ENCODE data around the gene TMOD2. TPM values are rescaled to one million over a fixed set of nuclear protein-coding genes. Genes with fewer than 3 reads are reported as not detected.

TMOD2 gene
- total RNA-seq, 1 donor from 2014 or later, result 1.9 TPM

GRCh38 chr15:51844747-51845426, 93.5 kb downstream of the TMOD2 start:
- H3F3A ChIP-seq (ENCODE audit: low read depth), result no peaks in the 10 kb centered on the region
- no peak overlapping the region for H3K27ac ChIP-seq
- peaks cover 17% of the 10 kb centered on the region for H3K4me1 Mint-ChIP-seq
- H3K36me3 Mint-ChIP-seq, result peaks cover 6% of the 10 kb centered on the region
- H3K4me3 Mint-ChIP-seq, result no peak overlapping the region
- peaks cover 17% of the 10 kb centered on the region for H4K20me1 ChIP-seq (ENCODE audit: low read depth)
- H3K36me3 ChIP-seq, result no peaks in the 10 kb centered on the region
- TF ChIP-seq EZH2 (IDR thresholded peaks at IDR 0.05) (no peak), CTCF (IDR thresholded peaks at IDR 0.05) (no peak), EZH2phosphoT487 (IDR thresholded peaks at IDR 0.05) (no peak)
- DNase-seq (ENCODE audit: low spot score), result no peak
- H3K9ac ChIP-seq, result no peak overlapping the region
- no peaks in the 10 kb centered on the region for H3K27me3 ChIP-seq
- no peaks in the 10 kb centered on the region for H3K9me3 Mint-ChIP-seq
- H3K79me2 ChIP-seq (ENCODE audit: low read depth), result peaks cover 45% of the 10 kb centered on the region
- H3K9me3 ChIP-seq (ENCODE audit: low read depth), result no peaks in the 10 kb centered on the region
- peaks cover 8% of the 10 kb centered on the region for H3K4me1 ChIP-seq
- H3K27me3 Mint-ChIP-seq (ENCODE audit: insufficient read depth, low read depth), result peaks cover 3% of the 10 kb centered on the region
- no peak overlapping the region for H3K4me2 ChIP-seq
- H2AFZ ChIP-seq (replicated peaks), result no peak overlapping the region
- H3K4me3 ChIP-seq, result no peak overlapping the region
- H3K27ac Mint-ChIP-seq, result no peak overlapping the region

DNA sequence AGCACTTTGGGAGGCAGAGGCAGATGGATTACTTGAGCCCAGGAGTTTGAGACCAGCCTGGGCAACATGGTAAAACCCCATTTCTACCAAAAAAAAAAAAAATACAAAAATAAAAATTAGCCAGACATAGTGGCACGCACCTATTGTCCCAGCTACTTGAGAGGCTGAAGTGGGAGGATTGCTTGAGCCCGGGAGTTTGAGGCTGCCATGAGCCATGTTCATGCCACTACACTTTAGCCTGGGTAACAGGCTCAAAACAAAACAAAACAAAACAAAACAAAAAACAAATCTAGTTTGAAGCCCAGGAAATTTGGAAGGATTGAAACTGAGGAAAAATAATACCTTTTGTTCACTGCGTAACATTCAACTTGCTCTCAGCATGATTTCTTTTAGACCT, 94.7 kb downstream of the TMOD2 start:
- Histone ChIP-seq H3K4me1 (peaks cover 8% of the 10 kb centered on the region), H3K4me3 (no peak overlapping the region), H2AFZ (replicated peaks) (no peak overlapping the region), H3K9ac (no peak overlapping the region), H3K4me2 (no peak overlapping the region), H3K36me3 (no peaks in the 10 kb centered on the region), H3F3A (ENCODE audit: low read depth) (no peaks in the 10 kb centered on the region), H3K9me3 (ENCODE audit: low read depth) (no peaks in the 10 kb centered on the region), H3K27ac (no peak overlapping the region), H3K79me2 (ENCODE audit: low read depth) (peaks cover 40% of the 10 kb centered on the region), H3K27me3 (no peaks in the 10 kb centered on the region), H4K20me1 (ENCODE audit: low read depth) (peaks cover 12% of the 10 kb centered on the region)
- peaks cover 17% of the 10 kb centered on the region for H3K4me1 Mint-ChIP-seq
- no peak overlapping the region for H3K4me3 Mint-ChIP-seq
- H3K27me3 Mint-ChIP-seq (ENCODE audit: insufficient read depth, low read depth), result peaks cover 5% of the 10 kb centered on the region
- H3K9me3 Mint-ChIP-seq, result no peaks in the 10 kb centered on the region
- no peak overlapping the region for H3K27ac Mint-ChIP-seq
- no peak for DNase-seq (ENCODE audit: low spot score)
- no peak for TF ChIP-seq EZH2phosphoT487 (IDR thresholded peaks at IDR 0.05)
- no peak for TF ChIP-seq EZH2 (IDR thresholded peaks at IDR 0.05)
- no peak for TF ChIP-seq CTCF (IDR thresholded peaks at IDR 0.05)
- H3K36me3 Mint-ChIP-seq, result peaks cover 8% of the 10 kb centered on the region

DNA sequence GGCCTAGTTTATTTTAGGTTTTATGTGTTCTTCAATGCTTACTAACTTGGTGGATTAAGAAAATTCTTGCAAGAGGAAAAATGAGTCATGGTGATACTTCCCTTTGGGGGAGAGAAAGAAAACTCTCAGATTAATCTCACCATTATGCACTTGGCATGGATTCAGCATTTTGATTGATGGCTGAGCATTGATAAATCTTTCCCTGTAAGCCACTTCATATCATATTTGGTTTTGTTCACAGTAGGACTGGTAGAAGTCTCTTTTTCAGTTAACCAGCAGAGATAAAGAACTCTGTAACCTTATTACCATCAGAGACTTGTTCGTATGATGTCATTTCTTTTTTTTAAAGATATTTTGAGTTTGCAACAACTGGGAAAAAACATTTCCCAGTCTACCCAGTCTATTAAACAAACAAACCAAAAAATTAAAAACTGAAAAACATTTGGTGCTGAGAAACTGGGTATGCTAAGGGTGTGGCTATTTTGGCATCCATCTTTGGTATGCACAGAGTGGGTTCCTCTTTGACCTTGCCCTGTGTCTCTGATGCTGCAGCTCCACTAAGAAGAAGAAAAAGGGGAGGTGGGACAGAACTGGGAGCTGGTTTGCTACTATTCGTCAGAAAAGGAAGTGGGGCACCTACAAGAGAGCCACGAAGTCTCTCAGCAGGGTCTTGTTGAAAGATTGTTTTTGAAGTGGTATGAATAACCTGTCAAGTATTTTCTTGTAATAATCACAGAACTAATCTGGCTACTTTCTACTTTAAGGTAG, 95.2 kb downstream of the TMOD2 start:
- Mint-ChIP-seq H3K4me3 (no peak overlapping the region), H3K27me3 (ENCODE audit: insufficient read depth, low read depth) (peaks cover 5% of the 10 kb centered on the region), H3K4me1 (peaks cover 17% of the 10 kb centered on the region), H3K36me3 (peaks cover 8% of the 10 kb centered on the region), H3K9me3 (no peaks in the 10 kb centered on the region), H3K27ac (no peak overlapping the region)
- no peaks in the 10 kb centered on the region for H3K27me3 ChIP-seq
- no peak overlapping the region for H3K9ac ChIP-seq
- no peaks in the 10 kb centered on the region for H3F3A ChIP-seq (ENCODE audit: low read depth)
- peaks cover 40% of the 10 kb centered on the region for H3K79me2 ChIP-seq (ENCODE audit: low read depth)
- H3K4me3 ChIP-seq, result no peak overlapping the region
- TF ChIP-seq CTCF (IDR thresholded peaks at IDR 0.05) (no peak), EZH2phosphoT487 (IDR thresholded peaks at IDR 0.05) (no peak), EZH2 (IDR thresholded peaks at IDR 0.05) (no peak)
- no peaks in the 10 kb centered on the region for H3K9me3 ChIP-seq (ENCODE audit: low read depth)
- no peak overlapping the region for H2AFZ ChIP-seq (replicated peaks)
- no peak overlapping the region for H3K27ac ChIP-seq
- no peaks in the 10 kb centered on the region for H3K36me3 ChIP-seq
- peaks cover 12% of the 10 kb centered on the region for H4K20me1 ChIP-seq (ENCODE audit: low read depth)
- DNase-seq (ENCODE audit: low spot score), result no peak
- H3K4me1 ChIP-seq, result peaks cover 8% of the 10 kb centered on the region
- H3K4me2 ChIP-seq, result no peak overlapping the region
